GM23248 (cell line): ENCODE measurements around the gene FAM83G.

ENCODE experiments used
- EZH2 ChIP-seq: fragments of 200-600 bp; sonication (generic); IDR thresholded peaks from 2 replicates; pipeline ENCODE4 v1.6.1; 2018; ENCODE audit warnings: antibody characterized with exemption, mild to moderate bottlenecking; ENCODE audit not compliant: insufficient read depth, poor library complexity, severe bottlenecking
- EZH2phosphoT487 ChIP-seq: fragments of 200-600 bp; sonication (generic); IDR thresholded peaks from 2 replicates; pipeline ENCODE4 v1.6.1; 2018; ENCODE audit warnings: antibody characterized with exemption, moderate library complexity, mild to moderate bottlenecking, low read depth; ENCODE audit not compliant: insufficient read depth

DNA sequence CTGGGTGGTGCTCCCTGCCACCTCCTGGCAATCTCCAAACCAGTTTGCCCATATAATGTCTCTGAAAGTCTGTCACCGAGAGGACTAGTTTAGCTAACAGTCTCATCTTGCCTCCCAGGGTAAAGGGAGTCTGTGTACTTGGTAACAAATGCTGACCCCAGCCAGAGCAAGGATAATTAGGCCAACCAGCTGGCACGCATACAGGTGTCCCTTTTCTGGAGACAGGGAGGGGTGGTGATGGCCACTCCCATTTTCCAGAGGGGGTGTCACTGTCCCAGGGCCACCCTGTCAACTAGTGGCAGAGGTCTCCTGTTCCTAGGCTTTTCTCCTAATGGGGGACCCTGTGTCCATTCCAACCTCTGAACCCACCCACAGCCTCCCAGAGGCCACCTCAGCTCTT is 8.1 kb downstream of the FAM83G start:
- TF ChIP-seq EZH2 (no peak), EZH2phosphoT487 (no peak)
